Measurements from ENCODE around the gene SGCD.

Gene SGCD

DNA sequence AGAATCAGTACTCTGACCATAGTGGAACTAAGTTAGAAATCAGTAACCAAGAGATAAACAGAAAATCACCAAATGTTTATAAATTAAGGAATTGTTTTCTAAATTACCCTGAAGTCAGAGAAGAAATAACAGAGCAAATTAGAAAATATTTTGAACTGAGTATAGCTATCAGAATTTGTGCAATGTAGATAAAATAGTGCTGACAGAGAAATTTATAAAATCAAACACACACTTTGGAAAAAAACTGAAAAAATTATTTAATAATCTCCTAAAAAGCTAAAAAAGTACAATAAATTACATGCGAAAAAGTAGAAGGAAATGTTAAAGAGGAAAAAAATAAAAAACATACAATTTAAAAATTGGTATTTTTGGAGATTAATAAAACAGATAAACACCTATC is 486.0 kb downstream of the SGCD start:
- no peak for DNase-seq

DNA sequence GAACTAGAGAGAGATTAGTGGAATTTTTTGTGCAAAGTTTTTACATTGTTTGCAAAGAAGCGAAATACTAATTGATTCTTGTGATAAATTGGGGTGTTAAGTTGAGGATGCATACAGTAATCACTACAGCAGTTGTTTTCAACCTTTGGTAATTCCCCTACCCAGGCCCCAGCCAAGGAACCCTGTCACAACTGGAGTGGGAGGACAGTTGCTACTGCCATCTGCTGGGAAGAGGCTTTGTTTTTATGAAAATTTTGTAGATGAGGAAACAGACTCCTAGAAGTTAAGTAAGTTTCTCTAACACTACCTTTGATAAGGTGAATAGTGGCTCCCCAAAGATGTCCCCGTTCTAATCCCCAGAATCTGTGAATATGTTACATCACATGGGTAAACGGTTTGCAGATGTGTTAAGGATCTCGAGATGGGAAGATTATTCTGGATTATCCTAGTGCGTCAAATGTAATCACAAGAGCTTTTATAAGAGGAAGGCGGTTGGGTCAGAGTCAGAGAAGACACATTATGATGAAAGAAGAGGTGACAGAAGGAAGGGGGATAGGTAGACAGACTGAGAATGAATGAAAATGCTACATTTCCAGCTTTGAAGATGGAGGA is 489.1 kb downstream of the SGCD start:
- DNase-seq: peak; percentile 45

All from activated CD4-positive, alpha-beta T cell treated with anti-CD3 and anti-CD28 coated beads, Interleukin-10, Interleukin-2, amounts not matched to agents 100 ng/mL and 50 ng/mL, durations not matched to agents 16 hours and 8 hours (primary cell).